M059J (cell line): ENCODE measurements around the gene LRRC45. TPM values are rescaled to one million over a fixed set of nuclear protein-coding genes. Genes with fewer than 3 reads are reported as not detected.

Experiments
- DNase-seq: peaks from one replicate; pipeline ENCODE4 v3.0.0-alpha.2; 2012; ENCODE audit warnings: low read depth
- total RNA-seq: library from RNA; depleted of rRNA; stranded (reverse); fragments of >200 nt; shearing (Covaris generic); gene quantifications from 2 replicates; pipeline ENCODE4 v1.2.3, GENCODE V29; 2014

The LRRC45 gene
- total RNA-seq, 1 experiment from 2014 or later = 20.8 TPM

DNA sequence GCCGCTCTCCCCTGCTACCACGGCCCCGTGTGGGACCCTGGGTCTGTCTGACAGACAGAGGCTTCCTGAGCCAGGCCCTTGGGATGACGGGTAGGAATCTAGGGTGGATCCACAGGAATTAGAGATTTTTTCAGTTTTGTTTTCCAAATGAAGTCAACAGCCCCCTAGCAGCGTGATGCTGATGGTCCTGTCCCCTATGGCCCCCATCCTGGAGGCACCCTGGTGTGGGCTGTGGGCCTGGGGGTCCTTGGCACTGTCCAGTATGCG, 15.9 kb upstream of the LRRC45 start:
- DNase-seq = no peak

DNA sequence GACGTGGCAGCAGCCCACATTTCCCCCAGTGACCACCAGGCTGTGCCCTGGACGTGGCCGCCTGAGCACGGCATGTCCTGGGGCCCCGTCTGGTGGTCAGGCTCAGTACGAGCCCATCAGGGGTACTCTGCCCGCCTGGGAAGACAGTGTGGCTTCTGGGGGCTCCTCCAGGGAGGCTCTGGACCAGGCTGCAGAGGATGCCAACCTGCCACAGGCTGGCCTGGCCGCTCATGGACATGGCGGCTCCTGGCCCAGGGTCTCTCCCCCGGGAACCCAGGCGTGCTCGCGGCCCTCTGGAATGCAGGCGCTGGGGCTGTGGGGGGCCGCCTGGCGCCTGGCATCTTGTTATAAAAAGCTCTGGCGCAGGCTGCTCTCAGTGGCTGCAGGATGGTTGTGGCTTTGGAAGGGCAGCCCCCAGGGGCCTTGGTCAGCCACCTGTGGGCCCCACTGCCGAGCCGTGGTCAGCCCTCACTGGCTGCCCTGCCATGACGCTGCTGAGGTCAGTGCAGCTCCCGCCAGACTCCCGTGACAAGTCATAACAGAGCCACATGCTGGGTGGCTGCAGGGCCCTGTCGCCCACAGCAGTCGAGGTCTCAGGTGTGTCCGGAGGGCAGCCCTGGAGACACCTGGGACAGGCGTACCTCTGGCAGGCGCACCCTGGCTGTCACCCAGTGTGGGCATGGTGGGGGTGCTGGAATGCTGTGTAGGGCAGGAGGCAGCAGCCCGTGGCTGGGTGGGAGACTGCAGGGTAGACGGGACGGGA, 15.4 kb upstream of the LRRC45 start:
- DNase-seq = peak; percentile 80

DNA sequence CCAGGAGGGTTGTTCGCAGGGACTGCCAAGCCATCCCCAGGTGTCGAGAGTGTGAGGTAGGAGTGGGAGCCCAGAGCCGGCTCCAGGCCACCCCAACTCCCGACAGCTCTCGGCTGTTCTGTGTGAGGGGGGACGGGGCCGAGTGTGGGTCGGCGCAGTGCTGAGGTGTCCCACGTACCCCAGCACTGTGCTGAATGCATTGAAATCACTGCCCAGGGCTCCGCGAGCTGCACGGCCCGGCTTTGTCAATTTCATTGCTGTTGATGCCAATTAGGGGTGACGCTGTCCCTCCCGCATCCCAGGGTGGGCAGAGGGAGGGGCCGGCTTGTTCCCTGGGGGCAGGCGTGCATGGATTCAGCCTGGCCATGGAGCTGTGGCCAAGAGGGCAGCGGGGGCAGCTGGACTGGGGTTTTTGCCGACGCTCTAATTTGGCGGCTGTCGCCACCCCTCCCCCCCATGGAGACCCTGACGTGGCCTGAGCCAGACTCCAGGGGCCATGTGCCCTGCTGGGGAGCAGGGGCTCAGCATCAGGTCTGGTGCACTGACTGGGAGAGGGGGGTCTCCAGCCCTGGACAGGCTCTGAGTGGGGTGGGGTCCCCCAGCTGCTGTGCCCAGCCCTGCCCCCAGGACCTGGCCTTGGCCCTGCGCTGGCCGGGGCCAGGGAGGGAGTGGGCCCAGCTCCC, 14.7 kb upstream of the LRRC45 start:
- DNase-seq = no peak

DNA sequence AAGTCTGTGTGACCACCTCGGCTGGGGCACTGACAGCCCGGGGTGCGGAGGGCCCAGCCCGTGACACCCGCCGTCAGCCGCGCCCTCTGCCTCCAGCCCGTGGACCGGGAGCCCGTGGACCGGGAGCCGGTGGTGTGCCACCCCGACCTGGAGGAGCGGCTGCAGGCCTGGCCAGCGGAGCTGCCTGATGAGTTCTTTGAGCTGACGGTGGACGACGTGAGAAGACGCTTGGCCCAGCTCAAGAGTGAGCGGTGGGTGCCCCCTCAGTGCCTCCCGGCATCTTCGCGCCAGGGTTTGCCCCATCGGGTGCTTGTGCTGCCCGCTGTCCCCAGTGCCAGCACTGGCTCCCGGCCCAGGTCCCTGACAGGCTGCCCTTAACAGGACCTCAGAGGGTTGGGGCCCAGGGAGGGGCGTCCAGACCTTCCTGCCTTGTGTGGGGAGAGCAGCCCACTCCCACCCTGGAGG, 14.1 kb upstream of the LRRC45 start:
- no peak for DNase-seq

DNA sequence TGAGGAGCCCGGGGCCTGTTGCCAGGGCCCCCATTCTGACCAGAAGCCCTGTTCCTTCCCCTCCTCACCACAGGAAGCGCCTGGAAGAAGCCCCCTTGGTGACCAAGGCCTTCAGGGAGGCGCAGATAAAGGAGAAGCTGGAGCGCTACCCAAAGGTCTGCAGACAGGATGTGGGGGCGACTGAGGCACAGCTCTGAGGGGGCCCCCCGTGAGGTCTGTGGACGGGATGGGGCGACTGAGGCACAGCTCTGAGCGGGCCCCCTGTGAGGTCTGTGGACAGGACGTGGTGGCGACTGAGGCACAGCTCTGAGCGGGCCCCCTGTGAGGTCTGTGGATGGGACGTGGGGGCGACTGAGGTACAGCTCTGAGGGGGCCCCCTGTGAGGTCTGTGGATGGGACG, 13.7 kb upstream of the LRRC45 start:
- DNase-seq = no peak

DNA sequence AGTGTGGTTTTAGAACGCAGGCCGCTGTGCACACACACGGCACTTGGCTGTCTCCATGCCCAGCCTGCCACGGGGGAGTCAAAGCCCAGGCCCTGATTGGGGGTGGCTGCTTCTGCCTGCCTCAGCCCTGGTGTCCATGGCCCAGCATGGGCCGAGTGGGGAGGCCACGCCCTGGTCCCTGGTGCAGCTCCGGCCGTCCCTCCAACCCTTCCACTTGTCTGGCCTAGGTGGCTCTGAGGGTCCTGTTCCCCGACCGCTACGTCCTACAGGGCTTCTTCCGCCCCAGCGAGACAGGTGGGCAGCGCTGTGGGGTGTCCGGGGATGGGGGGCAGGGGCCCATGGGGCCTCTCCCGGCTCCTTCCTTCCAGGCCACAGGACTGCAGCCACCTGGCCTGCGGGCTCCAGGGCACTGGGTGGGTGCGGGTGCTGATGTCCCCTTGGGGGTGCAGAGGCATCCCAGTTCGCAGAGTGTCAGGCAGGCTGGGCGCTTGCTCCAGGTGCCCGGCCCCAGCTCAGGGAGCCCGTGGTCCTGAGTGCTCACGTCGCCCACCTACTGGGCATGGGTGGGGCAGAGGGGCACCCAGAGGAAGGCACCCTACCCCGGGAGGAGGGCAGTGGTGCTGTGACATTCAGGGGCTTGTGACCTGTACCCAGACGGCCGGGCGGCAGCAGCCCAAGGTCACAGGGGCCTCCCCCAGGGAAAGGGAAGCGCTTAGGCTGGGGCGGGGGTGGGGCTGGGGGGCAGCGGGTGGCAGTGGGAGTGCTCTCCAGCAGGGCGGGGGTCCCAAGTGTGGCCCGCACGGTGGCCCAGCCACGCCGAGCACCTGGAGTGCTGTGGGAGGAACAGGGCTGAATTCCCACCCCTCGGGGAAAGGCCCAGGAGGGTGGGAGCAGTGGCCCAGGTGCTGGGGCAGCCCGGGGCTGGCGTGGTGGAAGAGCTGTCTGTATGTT, 12.3 kb upstream of the LRRC45 start:
- no peak for DNase-seq

DNA sequence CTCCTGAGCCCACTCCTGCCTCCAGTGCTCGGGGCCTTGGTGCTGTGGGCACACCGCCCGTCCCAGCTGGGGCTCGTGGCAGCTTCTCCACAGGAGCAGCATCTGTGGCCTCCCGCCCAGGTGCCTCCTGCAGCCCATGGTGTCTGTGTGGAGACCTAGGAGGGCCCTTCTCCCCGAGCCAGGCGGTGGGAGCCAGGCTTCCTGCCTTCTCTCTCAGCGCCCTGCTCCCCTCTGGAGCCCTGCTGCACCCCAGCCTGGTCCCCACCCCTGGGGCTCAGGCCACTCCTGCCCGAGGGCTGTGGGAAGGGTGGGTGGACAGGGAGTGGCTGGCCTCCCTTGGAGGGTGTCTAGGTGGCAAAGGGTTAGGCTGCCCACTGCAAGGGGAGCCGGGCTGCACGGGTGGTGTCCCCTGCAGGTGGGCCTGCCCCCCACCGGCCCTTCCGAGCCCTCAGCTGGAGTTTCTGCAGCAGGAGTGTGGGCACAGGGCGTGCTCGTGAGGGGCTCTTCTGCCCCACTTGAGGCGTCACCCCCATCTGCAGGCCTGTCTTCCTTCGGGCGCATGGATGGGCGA, 11.4 kb upstream of the LRRC45 start:
- DNase-seq = no peak

DNA sequence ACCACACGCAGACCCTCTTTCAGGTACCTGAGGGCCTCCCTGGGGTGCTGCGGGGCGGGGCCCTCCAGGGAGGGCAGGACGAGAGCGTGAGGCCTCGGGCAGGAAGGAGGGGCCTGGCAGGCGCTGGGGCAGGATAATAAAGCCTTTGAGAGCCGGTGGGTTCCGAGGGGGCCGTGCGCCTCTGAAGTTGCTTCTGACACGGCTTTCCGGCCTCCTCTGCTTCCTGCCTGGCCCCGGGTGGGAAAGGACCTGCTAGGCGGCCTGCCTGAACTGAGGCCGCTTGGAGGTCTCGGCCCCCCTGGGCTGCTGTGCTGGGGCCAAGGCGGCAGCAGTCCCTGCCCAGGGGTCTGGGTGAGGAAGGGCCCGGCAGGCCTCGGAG, 10.9 kb upstream of the LRRC45 start:
- no peak for DNase-seq

DNA sequence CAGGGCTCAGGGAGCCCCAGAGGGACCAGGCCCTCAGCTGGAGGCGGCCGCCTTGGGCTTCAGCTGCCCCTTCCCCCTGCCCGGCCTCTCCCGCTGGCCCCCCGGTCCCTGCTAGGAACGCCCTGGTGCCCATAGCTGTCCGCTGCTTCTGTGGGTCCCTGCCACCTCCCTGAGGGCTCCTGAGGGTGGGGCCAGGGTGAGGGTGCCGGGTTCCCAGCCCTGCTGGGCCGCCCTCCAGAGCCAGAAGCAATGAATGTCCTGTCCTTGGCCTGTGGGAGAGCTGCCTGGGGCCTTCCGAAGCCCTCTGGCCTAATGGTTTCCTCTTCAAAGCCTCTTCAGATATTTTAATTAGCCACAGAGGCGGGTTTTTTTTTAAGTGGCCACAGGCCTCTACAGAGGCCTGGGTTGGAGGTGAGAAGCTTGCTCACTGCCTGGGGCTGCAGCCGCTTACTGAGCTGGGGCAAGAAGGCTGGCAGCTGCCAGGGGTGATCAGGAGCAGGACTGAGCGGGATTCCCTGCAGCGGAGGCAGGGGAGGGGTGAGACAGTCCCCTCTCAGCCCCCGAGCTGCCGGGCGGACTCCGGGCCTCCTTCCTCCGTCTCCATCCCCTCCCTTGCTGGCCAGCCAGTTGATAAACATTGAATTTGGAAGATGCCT, 10.3 kb upstream of the LRRC45 start:
- peak; percentile 83 for DNase-seq

DNA sequence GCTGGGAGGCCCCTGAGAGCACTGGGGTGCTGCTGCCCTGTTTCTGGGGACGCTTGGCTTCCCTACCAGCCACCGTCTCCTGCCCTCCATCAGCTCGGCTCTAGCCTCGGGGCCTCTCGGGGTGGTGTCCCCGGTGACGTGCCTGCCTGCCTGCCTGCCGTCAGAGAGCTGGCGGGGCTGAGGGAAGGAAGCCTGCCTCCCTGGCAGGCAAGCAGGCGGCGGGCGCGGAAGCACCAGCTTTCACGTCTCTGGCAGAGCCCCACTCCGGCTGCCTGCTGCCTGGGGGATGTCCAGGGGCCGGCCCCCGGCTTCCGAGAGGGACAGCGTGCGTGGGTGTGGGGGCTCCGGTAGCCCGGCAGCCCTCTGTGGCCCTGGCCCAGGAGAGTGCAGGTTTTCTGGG, 9.8 kb upstream of the LRRC45 start:
- DNase-seq = peak; percentile 46

DNA sequence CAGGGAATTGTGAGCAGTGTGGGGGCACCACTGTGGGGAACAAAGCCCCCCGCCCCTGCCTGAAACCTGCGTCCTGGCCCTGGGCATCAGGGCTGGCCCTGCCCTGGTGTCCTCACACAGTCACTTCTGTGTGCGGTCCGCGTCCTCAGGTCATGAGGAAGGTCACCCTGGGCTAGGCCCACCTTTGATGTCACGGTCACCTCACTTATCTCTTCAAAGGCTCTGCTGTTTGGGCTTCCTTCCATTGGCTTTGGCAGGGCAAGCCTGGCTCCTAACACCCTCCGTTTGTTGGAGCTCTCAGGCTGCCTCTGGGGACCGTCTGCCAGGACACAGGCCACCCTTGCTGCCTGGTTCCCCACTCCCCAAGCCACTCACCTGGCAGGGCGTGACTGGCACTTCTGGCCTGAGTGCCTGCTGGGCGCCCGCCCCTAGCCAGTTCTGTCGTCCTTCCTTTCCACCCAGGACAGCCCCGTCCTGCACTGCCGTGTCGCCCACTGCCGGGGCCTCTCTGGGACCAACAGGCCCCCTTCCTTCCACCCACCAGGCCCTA, 9.3 kb upstream of the LRRC45 start:
- DNase-seq = no peak

DNA sequence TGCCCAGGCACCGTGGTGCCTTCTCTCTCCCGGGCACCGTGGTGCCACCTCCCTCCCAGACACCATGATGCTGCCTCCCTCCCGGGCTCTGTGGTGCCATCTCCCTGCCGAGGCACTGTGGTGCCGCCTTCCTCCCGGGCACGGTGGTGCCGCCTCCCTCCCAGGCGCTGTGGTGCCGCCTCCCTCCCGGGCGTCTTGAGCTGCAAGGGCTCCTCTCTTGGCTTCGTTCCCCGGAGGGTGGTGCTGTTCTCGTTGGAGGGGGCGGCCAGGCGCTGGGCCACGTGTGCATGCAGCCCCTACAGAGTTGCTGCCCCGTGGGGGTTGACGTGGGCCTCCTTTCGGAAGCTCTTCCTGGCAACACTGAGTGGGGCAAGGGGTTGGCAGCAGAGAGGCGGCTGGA, 8.7 kb upstream of the LRRC45 start:
- DNase-seq = no peak

DNA sequence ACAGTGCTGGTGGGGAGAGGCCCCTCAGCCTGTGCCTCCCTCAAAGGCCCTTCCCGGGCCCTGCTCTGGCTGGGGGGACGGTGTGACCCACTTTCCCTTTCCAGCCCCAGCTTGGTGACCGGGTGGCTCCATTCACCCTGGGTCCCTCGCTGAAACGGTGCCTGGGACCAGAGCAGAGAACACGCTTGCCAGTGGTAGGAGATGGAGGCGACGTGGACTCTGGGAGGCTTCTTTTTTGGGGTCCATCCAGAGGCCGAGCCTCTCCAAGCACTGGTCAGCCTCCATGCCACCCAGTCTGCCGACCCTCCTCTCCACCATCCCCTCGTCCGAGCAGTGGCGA, 8.2 kb upstream of the LRRC45 start:
- no peak for DNase-seq

DNA sequence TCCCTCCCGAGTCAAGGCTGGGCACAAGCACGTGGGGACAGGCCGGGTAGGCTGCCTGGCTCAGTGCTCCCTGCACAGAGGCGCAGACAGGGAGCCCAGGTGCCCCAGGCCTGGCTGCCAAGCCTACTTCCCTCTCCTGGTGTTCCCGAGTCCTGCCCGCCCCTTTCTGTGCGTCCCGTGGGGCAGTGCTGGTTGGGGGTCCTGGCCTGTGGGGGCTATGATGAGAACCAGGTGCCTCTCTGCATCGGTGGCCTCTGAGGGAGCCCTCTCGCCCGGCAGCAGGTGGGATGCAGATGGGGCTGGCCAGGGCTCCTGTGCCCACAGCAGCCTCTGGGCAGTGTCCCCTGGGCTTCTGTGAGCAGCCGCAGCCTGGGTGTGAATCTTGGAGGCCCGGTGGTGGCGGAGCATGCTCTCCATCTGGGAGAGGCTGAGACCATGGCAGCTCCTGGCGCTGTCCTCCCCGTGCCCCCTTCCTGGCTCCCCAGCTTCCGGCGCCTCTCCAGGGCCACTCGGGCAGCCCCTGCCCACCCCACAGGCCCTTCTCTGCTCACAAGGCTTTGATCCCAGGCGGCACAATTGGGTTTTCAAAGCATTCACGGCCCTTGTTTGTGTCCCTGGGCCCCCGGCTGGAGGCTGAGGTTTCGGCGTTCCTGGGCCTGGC, 7.7 kb upstream of the LRRC45 start:
- no peak for DNase-seq

DNA sequence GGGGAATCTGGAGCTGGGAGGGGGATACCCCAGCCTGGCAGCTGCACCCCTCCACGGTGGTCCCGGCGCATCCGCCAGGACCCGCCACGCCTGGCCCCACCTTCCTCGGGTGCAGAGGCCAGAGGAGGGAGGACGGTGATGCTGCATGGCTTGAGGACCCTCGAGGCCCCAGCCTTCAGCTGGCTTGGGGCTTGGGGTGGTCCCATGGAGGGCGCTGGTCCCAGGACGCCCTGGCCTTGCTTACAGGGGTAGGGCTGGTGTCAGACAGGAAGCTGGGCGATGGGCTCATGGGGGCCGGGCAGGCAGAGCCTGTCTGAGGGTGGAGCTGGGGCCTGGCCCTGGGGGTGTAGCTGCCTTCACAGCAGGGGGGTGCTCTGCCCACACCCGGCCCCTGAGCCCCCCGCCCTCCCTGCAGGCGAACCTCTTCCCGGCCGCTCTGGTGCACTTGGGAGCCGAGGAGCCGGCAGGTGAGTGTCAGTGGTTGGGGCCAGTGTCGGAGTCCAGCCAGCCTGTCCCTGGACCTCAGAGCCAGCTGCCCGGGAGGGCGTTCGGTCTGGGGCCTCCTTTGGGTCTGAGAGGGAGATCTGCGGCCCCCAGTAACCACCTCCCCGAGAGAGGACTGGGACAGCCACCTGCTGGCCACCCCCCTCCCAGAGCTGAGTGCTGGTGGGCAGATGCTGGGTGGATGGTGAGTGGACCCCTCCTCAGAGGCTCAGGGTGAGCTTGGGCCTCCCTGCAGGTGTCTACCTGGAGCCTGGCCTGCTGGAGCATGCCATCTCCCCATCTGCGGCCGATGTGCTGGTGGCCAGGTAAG, 6.8 kb upstream of the LRRC45 start:
- no peak for DNase-seq

DNA sequence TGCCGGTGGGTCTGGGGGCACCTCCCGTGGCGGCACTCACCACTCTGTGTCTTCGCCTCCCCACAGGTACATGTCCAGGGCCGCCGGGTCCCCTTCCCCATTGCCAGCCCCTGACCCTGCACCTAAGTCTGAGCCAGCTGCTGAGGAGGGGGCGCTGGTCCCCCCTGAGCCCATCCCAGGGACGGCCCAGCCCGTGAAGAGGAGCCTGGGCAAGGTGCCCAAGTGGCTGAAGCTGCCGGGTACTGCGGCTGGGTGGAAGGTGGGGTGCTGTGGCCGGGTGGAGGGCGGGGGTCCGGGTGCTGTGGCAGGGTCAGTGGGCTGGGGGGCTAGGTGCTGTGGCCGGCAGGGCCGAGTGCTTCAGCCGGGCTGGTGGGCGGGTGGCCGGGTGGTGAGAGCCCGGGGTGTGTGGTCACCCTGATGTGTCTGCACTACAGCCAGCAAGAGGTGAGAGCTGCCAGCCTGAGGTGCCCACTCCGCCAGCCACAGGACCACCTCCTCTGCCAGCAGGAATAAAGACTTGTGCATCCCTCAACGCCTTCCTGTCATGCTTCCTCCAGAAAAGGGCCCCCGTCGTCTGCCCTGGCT, 6.1 kb upstream of the LRRC45 start:
- DNase-seq = no peak

DNA sequence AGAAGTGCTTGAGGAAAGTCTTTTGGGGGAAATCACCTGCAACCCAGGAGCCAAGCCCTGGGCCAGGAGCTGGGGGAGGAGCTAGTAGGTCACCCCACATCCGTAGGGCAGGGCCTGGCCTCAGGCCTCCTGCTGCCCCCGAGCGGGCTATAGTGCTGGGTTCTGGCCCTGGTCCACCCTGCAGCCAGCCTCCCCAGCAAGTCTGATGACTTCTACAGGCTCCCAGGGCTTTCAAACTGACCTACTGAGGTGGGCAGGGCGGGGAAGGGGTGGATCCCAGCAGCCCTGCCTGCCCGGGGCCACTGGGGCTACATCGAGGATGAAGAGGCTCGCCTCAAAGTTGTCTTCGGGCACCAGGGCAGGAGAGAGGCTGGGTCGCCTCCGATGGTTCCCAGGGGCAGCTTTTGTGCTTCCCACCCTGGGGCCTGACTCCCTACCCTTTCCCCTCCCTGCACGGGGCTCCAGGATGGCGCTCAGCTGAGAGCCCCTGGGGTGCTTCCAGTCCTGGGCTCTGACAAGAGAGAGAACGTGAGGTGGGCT, 5.4 kb upstream of the LRRC45 start:
- no peak for DNase-seq

DNA sequence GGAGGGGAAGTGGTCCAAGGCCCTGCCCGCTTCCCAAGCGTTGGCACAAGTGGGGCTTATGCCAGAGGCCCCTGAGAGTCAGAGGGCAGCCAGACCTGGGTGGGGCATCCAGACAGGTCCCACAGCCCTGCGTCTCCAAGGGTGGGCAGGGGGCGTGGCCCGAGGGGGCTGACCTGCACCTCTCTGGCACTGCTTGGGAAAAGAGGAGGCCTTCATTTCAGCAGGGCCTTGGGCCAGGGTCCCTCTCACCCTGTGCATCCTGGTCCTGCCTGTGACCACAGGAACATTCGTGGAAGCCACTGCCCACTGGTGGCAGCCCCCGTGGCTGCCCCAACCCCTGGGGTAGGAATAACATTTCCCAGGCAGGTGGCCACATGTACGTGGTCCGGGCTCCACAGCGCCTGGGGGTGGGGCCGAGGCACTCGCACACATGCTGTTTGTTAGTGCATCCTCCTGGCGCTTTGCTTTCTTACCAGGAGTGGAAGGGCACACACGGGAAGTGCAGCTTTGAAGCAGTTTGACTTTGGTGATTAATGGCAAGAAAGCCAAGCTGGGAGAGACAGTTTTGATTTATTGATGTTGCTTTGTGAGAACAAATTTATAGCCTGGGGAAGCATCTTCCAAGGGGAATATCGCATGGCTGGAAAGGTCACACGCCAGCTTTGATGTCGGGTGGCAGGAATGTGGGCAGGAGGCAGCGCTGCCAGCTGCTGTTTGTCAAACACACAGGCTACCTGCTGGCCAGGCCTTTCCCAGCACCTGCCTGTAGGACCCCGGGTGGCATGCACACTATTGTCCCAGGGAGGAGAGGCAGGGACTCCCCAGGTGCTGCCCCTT, 4.7 kb upstream of the LRRC45 start:
- DNase-seq = peak; percentile 61
